Measurements from ENCODE around the gene ZNF587.
"Not testable (repeated sequence)": the region's sequence is repeated elsewhere in the genome, so short reads cannot be mapped to it uniquely, and the experiment has no call there.

Gene ZNF587

GRCh38 chr19:57886046-57886445 lies 36.4 kb downstream of the ZNF587 start:
- DNase-seq (ENCODE audit: low read depth in 2 of 3, low spot score in 1 of 3): no peak

- DNase-seq (ENCODE audit: low read depth in 2 of 3, low spot score in 1 of 3): no peak
These were observed 37.7 kb downstream of the ZNF587 start for GRCh38 chr19:57887195-57887941.

GRCh38 chr19:57888107-57888559 lies 38.5 kb downstream of the ZNF587 start:
- DNase-seq (ENCODE audit: low read depth in 2 of 3, low spot score in 1 of 3): no peak

DNA sequence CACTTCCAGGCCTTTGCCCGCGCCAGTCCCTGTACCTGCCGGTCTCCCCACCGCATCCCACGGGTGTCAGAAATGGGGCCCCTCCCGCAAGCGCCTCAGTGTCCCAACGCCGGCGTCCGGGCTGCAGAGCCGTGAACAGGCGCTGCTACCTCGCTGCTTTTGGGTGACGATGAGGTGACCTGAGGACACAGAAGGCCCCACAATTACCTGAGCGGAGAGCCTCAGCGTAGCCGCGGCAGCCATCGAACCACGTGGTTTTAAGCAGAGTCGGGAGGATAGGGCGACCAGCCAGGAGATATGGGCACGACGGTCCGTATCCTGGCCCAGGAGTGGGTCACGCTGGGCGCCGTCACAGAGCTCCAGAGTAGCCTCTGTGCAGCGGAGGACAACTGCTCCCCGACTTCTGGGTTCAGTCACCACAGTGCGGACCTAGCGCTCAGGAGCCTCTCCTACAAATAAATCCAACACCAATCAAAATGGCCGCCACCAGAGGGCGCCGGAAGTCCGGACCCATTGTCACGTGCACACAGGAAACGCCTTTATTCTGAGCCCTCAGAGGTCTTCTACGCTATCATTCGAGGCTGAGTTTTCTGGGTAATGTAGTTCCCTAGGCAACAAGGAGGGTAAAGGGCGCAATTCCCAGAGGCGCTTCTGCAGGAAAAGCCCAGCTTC lies 39.0 kb downstream of the ZNF587 start, which contains the start of gene ZNF814:
ZNF814 (minus strand) TSS at position 478 of the 672 bp plus-strand sequence; CDS start at position 243, 235 bp downstream.
- peak; percentile 64 to 79 (median 76) for DNase-seq (ENCODE audit: low read depth in 2 of 3, low spot score in 1 of 3)

DNA sequence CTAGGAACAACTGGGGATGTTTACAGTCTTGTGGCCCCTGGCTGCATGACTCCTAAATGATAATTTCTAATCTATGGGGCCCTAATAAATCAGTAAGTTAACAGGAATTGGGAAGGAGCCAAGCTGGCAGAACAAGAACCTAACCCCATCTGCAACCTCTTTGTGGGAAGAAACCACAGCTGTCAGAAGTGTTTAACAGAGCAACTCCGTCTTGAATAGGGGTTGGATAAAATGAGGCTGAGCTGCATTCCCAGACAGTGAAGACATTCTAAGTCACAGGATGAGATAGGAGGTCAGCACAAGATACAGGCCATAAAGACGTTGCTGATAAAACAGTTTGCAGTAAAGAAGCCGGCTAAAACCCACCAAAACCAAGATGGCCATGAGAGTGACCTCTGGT lies 41.0 kb downstream of the ZNF587 start:
- DNase-seq (ENCODE audit: low read depth in 2 of 3, low spot score in 1 of 3): not testable (repeated sequence)

DNA sequence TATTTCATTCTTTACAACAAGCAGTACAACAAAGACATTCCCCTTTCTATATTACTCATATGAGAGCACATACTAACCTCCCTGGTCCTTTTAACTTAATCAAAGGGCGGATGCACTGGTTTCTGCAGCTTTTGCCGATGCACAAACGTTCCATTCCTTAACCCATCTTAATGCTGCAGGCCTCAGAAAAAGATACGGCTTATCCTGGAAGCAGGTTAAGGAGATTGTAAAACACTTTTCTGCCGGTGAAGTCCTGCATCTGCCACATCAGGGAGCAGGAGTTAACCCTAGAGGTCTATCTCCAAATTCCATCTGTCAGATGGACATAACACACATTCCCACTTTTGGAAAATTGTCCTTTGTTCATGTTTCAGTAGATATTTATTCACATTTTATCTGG lies 50.7 kb downstream of the ZNF587 start:
- no peak for DNase-seq (ENCODE audit: low read depth in 2 of 3, low spot score in 1 of 3)

- no peak for DNase-seq (ENCODE audit: low read depth in 2 of 3, low spot score in 1 of 3)
These were observed 54.0 kb downstream of the ZNF587 start for GRCh38 chr19:57903618-57904184.

GRCh38 chr19:57905258-57905657 lies 55.6 kb downstream of the ZNF587 start:
- DNase-seq (ENCODE audit: low read depth in 2 of 3, low spot score in 1 of 3): no peak

DNA sequence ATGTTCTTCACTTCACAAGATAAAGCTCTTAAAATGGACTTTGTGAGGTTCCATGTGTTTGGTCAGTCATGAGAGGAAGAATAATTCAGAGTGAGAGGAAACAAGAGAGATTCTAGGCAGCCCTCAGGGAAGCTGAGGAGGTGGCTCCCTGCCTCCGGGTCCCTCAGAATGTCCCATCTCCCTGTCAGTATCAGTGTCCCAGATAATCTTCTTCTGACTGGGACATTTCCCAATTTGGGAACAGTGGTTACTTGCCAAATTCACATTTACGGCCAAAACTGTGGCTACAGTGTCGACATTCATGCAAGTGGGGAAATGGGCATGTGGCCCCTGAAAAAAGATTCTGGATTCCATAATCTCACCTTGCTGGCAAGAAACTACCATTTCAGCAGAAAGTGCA lies 57.7 kb downstream of the ZNF587 start:
- no peak for DNase-seq (ENCODE audit: low read depth in 2 of 3, low spot score in 1 of 3)

- DNase-seq (ENCODE audit: low read depth in 2 of 3, low spot score in 1 of 3): no peak
These were observed 64.9 kb downstream of the ZNF587 start for GRCh38 chr19:57914531-57914930.
